Left ventricle myocardium inferior (tissue), 1 donor: ENCODE data around the gene ANAPC7. TPM values are rescaled to one million over a fixed set of nuclear protein-coding genes. Genes with fewer than 3 reads are reported as not detected.

Source experiments
- DNase-seq: peaks from one replicate; pipeline ENCODE4 v3.0.0-alpha.2; 2020
- H3K27ac ChIP-seq: fragments of 200-600 bp; replicated peaks from 2 replicates; pipeline ENCODE4 v1.8.0; 2021
- H3K27me3 ChIP-seq: fragments of 200-600 bp; 2 replicates; pipeline ENCODE4 v1.8.0; 2021; ENCODE audit warnings: low read depth
- H3K36me3 ChIP-seq: fragments of 200-600 bp; 2 replicates; pipeline ENCODE4 v1.8.0; 2021
- H3K4me1 ChIP-seq: fragments of 200-600 bp; 2 replicates; pipeline ENCODE4 v1.8.0; 2021
- H3K4me3 ChIP-seq: fragments of 200-600 bp; 2 replicates; pipeline ENCODE4 v1.8.0; 2021; ENCODE audit warnings: mild to moderate bottlenecking, moderate library complexity
- H3K9me3 ChIP-seq: fragments of 200-600 bp; replicated peaks from 2 replicates; pipeline ENCODE4 v1.8.0; 2021
- intact Hi-C: fragments of 100-400 bp; cut with micrococcal nuclease; formaldehyde crosslinking; loops from one replicate; pipeline ENCODE4 v1.11.0; 2022
- total RNA-seq: library from RNA; stranded (reverse); fragmentation: NEBNext Ultra II Directional; extraction: Animal tissue kit (Norgen Biotek cat#: 25700); gene quantifications from one replicate; pipeline ENCODE4 v1.2.1, GENCODE V29; 2021
- TF ChIP-seq, protein P1 (sequence below): fragments of 200-600 bp; IDR thresholded peaks from 2 replicates; pipeline ENCODE4 v1.8.0; 2021; ENCODE audit warnings: antibody characterized with exemption, mild to moderate bottlenecking, borderline replicate concordance
- donor health status: DM: no; HTN: yes; CAD: no; lungs with severe emphysema.

The ANAPC7 gene
- total RNA-seq, 1 donor from 2014 or later: 32.0 TPM

DNA sequence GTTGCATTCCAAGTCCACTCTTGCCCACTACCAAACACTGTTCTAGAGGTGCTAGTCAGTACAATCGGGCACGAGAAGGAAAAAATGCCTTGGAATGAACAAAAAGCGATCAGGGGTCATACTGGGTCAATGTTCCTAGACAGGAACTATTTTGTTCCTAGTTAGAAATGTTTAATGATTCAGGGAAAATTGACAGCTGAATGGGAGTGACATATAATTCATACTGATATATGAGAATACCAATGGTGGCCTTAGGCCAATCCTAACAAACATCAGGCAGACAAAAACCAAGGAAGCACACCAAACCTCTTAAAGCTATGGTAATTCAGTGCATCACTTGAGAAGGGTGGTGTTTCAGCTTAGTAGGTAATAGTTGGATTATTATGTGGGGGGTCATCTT, 51.1 kb downstream of the ANAPC7 start:
- Histone ChIP-seq H3K27ac (no peak overlapping the region), H3K36me3 (peaks cover 41% of the 10 kb centered on the region), H3K9me3 (no peaks in the 10 kb centered on the region), H3K4me3 (no peak overlapping the region), H3K4me1 (peaks cover 15% of the 10 kb centered on the region), H3K27me3 (no peaks in the 10 kb centered on the region)
- TF ChIP-seq, protein P1, sequence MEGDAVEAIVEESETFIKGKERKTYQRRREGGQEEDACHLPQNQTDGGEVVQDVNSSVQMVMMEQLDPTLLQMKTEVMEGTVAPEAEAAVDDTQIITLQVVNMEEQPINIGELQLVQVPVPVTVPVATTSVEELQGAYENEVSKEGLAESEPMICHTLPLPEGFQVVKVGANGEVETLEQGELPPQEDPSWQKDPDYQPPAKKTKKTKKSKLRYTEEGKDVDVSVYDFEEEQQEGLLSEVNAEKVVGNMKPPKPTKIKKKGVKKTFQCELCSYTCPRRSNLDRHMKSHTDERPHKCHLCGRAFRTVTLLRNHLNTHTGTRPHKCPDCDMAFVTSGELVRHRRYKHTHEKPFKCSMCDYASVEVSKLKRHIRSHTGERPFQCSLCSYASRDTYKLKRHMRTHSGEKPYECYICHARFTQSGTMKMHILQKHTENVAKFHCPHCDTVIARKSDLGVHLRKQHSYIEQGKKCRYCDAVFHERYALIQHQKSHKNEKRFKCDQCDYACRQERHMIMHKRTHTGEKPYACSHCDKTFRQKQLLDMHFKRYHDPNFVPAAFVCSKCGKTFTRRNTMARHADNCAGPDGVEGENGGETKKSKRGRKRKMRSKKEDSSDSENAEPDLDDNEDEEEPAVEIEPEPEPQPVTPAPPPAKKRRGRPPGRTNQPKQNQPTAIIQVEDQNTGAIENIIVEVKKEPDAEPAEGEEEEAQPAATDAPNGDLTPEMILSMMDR: no peak
- intact Hi-C loops: no loop called here
- no peak for DNase-seq

DNA sequence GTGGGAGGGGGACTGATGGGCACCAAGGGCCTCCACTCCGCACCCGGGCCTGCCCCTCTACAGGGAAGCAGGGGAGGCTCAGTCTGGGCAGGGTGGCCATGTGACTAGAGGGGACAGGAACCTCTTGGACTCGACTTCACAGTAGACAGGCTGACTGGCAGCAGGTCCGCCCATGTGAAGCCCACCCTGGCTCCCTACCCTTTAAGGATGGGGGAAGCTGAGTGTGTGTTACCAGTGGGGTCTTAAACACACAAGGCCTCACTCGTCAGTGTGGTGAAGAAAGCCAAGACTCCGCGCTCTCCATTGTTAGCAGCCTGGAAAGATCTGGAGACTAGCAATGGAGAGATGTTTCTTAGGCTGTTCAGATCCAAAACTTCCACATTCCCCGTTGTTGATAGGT, 52.4 kb downstream of the ANAPC7 start:
- H3K4me3 ChIP-seq: no peak overlapping the region

DNA sequence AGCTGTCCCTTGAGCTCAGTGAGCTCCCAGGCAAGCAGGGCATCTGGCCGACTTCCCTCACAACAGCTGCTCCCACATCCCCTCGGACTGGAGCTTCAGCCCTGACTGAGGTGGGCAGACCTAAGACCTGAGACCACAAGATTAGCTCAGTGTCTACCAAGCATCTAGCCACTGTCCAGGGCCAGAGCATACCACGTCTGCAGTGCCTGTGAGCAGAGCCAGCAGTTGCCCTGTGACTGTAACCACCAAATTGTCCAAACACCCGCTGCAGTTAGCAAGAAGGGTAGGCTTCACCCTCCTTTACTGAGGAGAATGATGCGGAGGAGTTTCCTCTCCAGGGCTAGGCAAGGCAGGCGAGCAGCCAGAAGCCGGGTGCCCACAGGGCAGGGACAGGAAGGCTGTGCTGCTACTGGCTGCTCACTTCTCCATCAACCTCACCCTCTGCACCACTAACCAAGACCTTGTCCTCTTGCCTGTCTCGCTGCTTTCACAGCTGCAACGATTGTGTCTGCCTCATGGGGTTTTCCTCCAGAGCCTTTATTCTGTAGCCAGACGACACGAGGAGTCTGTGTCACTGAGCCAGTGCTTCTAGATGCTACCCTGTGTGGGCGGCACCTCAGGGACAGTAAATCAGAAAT, 53.9 kb downstream of the ANAPC7 start:
- Histone ChIP-seq H3K4me3 (no peak overlapping the region), H3K36me3 (peaks cover 68% of the 10 kb centered on the region), H3K4me1 (peaks cover 27% of the 10 kb centered on the region), H3K27me3 (no peaks in the 10 kb centered on the region), H3K27ac (peak overlapping the region; percentile 2), H3K9me3 (no peaks in the 10 kb centered on the region)
- DNase-seq: no peak
- TF ChIP-seq, protein P1: no peak
- intact Hi-C loops: no loop called here

More for the DNA sequence above, 52.4 kb downstream of the ANAPC7 start:
- peaks cover 53% of the 10 kb centered on the region for H3K36me3 ChIP-seq
- intact Hi-C loops: no loop called here
- H3K27me3 ChIP-seq: no peaks in the 10 kb centered on the region
- no peak overlapping the region for H3K27ac ChIP-seq
- no peak for DNase-seq
- H3K4me1 ChIP-seq: peaks cover 15% of the 10 kb centered on the region
- H3K9me3 ChIP-seq: no peaks in the 10 kb centered on the region
- TF ChIP-seq, protein P1: no peak

- H3K27me3 ChIP-seq: no peaks in the 10 kb centered on the region
- no peak overlapping the region for H3K4me3 ChIP-seq
- intact Hi-C loops: no loop called here
- DNase-seq: no peak
- TF ChIP-seq, protein P1: no peak
- peak overlapping the region; percentile 2 for H3K27ac ChIP-seq
- H3K4me1 ChIP-seq: peaks cover 27% of the 10 kb centered on the region
- H3K36me3 ChIP-seq: peaks cover 74% of the 10 kb centered on the region
- H3K9me3 ChIP-seq: no peaks in the 10 kb centered on the region
Observed at GRCh38 chr12:110349096-110349495, 54.4 kb downstream of the ANAPC7 start.

DNA sequence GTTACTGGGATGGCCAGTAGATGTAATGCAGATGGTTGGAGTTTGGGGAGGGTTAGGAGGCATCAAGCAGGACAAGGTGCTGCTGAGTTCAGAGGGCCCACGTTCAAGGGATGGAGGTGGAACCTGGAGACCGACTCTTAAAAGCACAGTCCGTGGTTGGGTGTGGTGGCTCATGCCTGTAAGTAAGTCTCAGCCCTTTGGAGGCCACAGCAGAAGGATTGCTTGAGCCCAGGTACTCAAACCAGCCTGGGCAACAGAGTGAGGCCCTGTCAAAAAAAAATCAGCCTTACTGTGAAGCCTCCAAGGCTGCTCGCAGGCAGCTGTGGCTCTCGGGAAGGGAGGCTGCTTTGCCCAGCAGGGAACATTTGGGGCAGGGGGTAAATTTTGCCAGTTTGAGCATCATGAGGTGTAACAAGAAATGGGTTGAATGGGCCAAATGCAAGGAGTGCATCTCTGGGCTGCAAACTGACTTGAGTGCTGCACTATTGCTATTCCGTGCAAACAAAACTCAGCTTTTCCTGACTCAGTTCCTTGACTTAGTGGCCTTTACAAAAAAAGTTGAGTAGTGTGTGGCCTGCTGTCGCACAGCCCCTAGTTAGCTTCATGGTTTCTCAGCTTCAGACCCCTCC, 55.0 kb downstream of the ANAPC7 start:
- H3K4me1 ChIP-seq: peaks cover 27% of the 10 kb centered on the region
- TF ChIP-seq, protein P1: no peak
- intact Hi-C loops: no loop called here
- no peak for DNase-seq
- H3K9me3 ChIP-seq: no peaks in the 10 kb centered on the region
- no peak overlapping the region for H3K4me3 ChIP-seq
- no peaks in the 10 kb centered on the region for H3K27me3 ChIP-seq
- no peak overlapping the region for H3K27ac ChIP-seq
- peaks cover 79% of the 10 kb centered on the region for H3K36me3 ChIP-seq
